Spinal cord (tissue), 10 donors: ENCODE results near the gene FAM162A. TPM values are rescaled to one million over a fixed set of nuclear protein-coding genes. Genes with fewer than 3 reads are reported as not detected.

Source experiments
- DNase-seq, 6 donors: peaks; one replicate each; pipeline versions ENCODE4 v3.0.0 to v3.0.0-alpha.2; 2013 to 2015; ENCODE audit warnings: low spot score in 6 of 6, low read depth in 4 of 6
- H3K27ac ChIP-seq: one replicate; pipeline ENCODE4 v1.5.1; 2013; ENCODE audit warnings: low read depth, low read length, control low read depth
- H3K27me3 ChIP-seq: one replicate; pipeline ENCODE4 v1.6.1; 2013; ENCODE audit warnings: low read length; ENCODE audit not compliant: control insufficient read depth, insufficient read depth
- H3K36me3 ChIP-seq: one replicate; pipeline ENCODE4 v1.6.1; 2013; ENCODE audit warnings: low read length; ENCODE audit not compliant: control insufficient read depth, insufficient read depth
- H3K4me1 ChIP-seq: one replicate; pipeline ENCODE4 v1.6.1; 2013; ENCODE audit warnings: low read length; ENCODE audit not compliant: control insufficient read depth, insufficient read depth
- H3K4me3 ChIP-seq: one replicate; pipeline ENCODE4 v1.5.1; 2013; ENCODE audit warnings: low read depth, low read length, control low read depth
- H3K9me3 ChIP-seq: one replicate; pipeline ENCODE4 v1.6.1; 2013; ENCODE audit warnings: low read length; ENCODE audit not compliant: control insufficient read depth, insufficient read depth
- WGBS: methylation state at CpG from one replicate; pipeline ENCODE4 v1.1.5; 2013; ENCODE audit warnings: missing lambda C conversion rate; ENCODE audit not compliant: insufficient coverage; 5-methylcytosine and 5-hydroxymethylcytosine counted together
- polyA plus RNA-seq, 2 donors: library from polyadenylated mRNA; unstranded; fragments of 120-200 nt; gene quantifications; one replicate each; pipeline ENCODE4 v1.2.1, GENCODE V29; 2013; ENCODE audit not compliant: insufficient read length in 2 of 2
- total RNA-seq, 2 donors: library from RNA; depleted of rRNA in 1 of 2; stranded (reverse); fragments of 120-200 nt in 1 of 2; fragments of >200 nt in 1 of 2; gene quantifications; one replicate each; pipeline versions ENCODE4 v1.2.3 to v1.2.4, GENCODE V29; 2013 to 2014
- donor health status: healthy.

The FAM162A gene
- total and polyA plus RNA-seq, 4 donors = 22.2 to 52.3 (median 40.2) TPM

- WGBS = 80% methylated on average over 1 of the region's 4 CpGs
- no peak overlapping the region for H3K27ac ChIP-seq
- H3K27me3 ChIP-seq = no peaks in the 10 kb centered on the region
Observed at GRCh38 chr3:122377975-122378374, 6.0 kb upstream of the FAM162A start.

GRCh38 chr3:122382888-122383666 is 905 bp upstream of the FAM162A start, which contains the start of gene MIX23:
Gene MIX23 (minus strand): TSS chr3:122383231. CDS start chr3:122383224, 7 bp downstream.
- Histone ChIP-seq H3K27me3 (no peaks in the 10 kb centered on the region), H3K4me1 (no peaks in the 10 kb centered on the region), H3K4me3 (peak within 1 kb of the TSS; percentile 69), H3K9me3 (no peaks in the 10 kb centered on the region), H3K27ac (peak within 1 kb of the TSS; percentile 82), H3K36me3 (no peaks in the 10 kb centered on the region)
- peak; percentile 77 to 98 (median 84) for DNase-seq
- 0% methylated on average over 22 of the region's 31 CpGs for WGBS

More at GRCh38 chr3:122377975-122378374, 6.0 kb upstream of the FAM162A start:
- Histone ChIP-seq H3K4me3 (no peak overlapping the region), H3K9me3 (no peaks in the 10 kb centered on the region), H3K36me3 (no peaks in the 10 kb centered on the region), H3K4me1 (no peaks in the 10 kb centered on the region)
- DNase-seq = no peak

GRCh38 chr3:122387709-122388108 is 3.7 kb downstream of the FAM162A start:
- Histone ChIP-seq H3K27me3 (no peaks in the 10 kb centered on the region), H3K36me3 (no peaks in the 10 kb centered on the region), H3K9me3 (no peaks in the 10 kb centered on the region), H3K4me1 (no peaks in the 10 kb centered on the region), H3K4me3 (no peak overlapping the region), H3K27ac (no peak overlapping the region)
- WGBS = 79% methylated on average over 2 of the region's 3 CpGs
- DNase-seq = no peak

GRCh38 chr3:122389197-122389596 is 5.2 kb downstream of the FAM162A start:
- no peaks in the 10 kb centered on the region for H3K36me3 ChIP-seq
- no peaks in the 10 kb centered on the region for H3K27me3 ChIP-seq
- no peaks in the 10 kb centered on the region for H3K9me3 ChIP-seq
- H3K4me1 ChIP-seq = no peaks in the 10 kb centered on the region
- H3K4me3 ChIP-seq = no peak overlapping the region
- DNase-seq = no peak
- no peak overlapping the region for H3K27ac ChIP-seq

- H3K27me3 ChIP-seq = no peaks in the 10 kb centered on the region
- no peaks in the 10 kb centered on the region for H3K36me3 ChIP-seq
- WGBS = 92% methylated on average over 2 of the region's 4 CpGs
- no peak overlapping the region for H3K27ac ChIP-seq
- H3K4me3 ChIP-seq = no peak overlapping the region
- no peaks in the 10 kb centered on the region for H3K9me3 ChIP-seq
- H3K4me1 ChIP-seq = no peaks in the 10 kb centered on the region
- no peak for DNase-seq
Observed at GRCh38 chr3:122389892-122390291, 5.9 kb downstream of the FAM162A start.

GRCh38 chr3:122390665-122391064 is 6.7 kb downstream of the FAM162A start:
- no peaks in the 10 kb centered on the region for H3K27me3 ChIP-seq
- DNase-seq = no peak
- H3K27ac ChIP-seq = no peak overlapping the region
- H3K36me3 ChIP-seq = no peaks in the 10 kb centered on the region
- WGBS = 83% methylated on average over 1 of the region's 4 CpGs
- no peak overlapping the region for H3K4me3 ChIP-seq
- no peaks in the 10 kb centered on the region for H3K4me1 ChIP-seq
- H3K9me3 ChIP-seq = no peaks in the 10 kb centered on the region

- 100% methylated on average over 1 of the region's 2 CpGs for WGBS
- no peaks in the 10 kb centered on the region for H3K9me3 ChIP-seq
- peak in 1 of 6 donors; percentile 2 for DNase-seq
- no peak overlapping the region for H3K4me3 ChIP-seq
- H3K27ac ChIP-seq = no peak overlapping the region
- H3K27me3 ChIP-seq = no peaks in the 10 kb centered on the region
- no peaks in the 10 kb centered on the region for H3K36me3 ChIP-seq
- H3K4me1 ChIP-seq = no peaks in the 10 kb centered on the region
Observed at GRCh38 chr3:122391681-122392446, 7.9 kb downstream of the FAM162A start.

- 50% methylated on average over 1 of the region's 2 CpGs for WGBS
- no peak overlapping the region for H3K4me3 ChIP-seq
Observed at GRCh38 chr3:122392868-122393844, 9.2 kb downstream of the FAM162A start.

GRCh38 chr3:122394173-122394572 is 10.2 kb downstream of the FAM162A start:
- Histone ChIP-seq H3K27me3 (no peaks in the 10 kb centered on the region), H3K9me3 (no peaks in the 10 kb centered on the region), H3K36me3 (no peaks in the 10 kb centered on the region), H3K4me3 (no peak overlapping the region), H3K27ac (no peak overlapping the region), H3K4me1 (no peaks in the 10 kb centered on the region)
- 50% methylated on average over 1 of the region's 1 CpG for WGBS
- DNase-seq = no peak

More at GRCh38 chr3:122392868-122393844, 9.2 kb downstream of the FAM162A start:
- DNase-seq = peak in 3 of 6 donors; percentile 22 to 78 (median 53)
- Histone ChIP-seq H3K4me1 (no peaks in the 10 kb centered on the region), H3K36me3 (no peaks in the 10 kb centered on the region), H3K27ac (no peak overlapping the region), H3K27me3 (no peaks in the 10 kb centered on the region), H3K9me3 (no peaks in the 10 kb centered on the region)
